T-helper 1 cell treated with Interleukin-12 subunit alpha and Interleukin-12 subunit beta and Interleukin-4 antibody, amounts not matched to agents 30 μg/mL and 1 μg/mL, for 36 hours (primary cell): Measurements from ENCODE around the gene CUX1.
"Not testable (repeated sequence)": the region's sequence is repeated elsewhere in the genome, so short reads cannot be mapped to it uniquely, and the experiment has no call there.

Experiments used
- H3K27ac Mint-ChIP-seq: one replicate; pipeline ENCODE4 v1.8.0; 2021; ENCODE audit warnings: mild to moderate bottlenecking, mixed read lengths
- H3K27me3 Mint-ChIP-seq: one replicate; pipeline ENCODE4 v1.8.0; 2021; ENCODE audit warnings: low read depth, mixed read lengths
- H3K36me3 Mint-ChIP-seq: one replicate; pipeline ENCODE4 v1.8.0; 2021; ENCODE audit warnings: low read depth, mixed read lengths
- H3K4me1 Mint-ChIP-seq: one replicate; pipeline ENCODE4 v1.8.0; 2021; ENCODE audit warnings: low read depth, mixed read lengths
- H3K4me3 Mint-ChIP-seq: one replicate; pipeline ENCODE4 v1.8.0; 2021; ENCODE audit warnings: mild to moderate bottlenecking, moderate library complexity, mixed read lengths
- H3K9me3 Mint-ChIP-seq: one replicate; pipeline ENCODE4 v1.8.0; 2021; ENCODE audit warnings: mixed read lengths

CUX1 gene

DNA sequence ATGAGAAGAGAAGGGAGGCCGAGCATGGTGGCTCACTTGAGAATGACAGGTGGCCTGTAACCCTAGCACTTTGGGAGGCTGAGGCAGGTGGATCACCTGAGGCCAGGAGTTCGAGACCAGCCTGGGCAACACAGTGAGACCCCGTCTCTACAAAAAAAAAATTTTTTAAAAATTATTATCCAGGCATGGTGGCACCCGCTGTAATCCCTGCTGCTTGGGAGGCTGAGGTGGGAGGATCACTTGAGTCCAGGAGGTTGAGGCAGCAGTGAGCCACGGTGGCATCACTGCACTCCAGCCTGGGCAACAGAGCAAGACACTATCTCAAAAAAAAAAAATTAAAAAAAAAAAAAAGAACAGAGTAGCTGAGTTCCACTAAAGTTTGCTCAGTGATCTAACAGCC lies 412.7 kb downstream of the CUX1 start:
- not testable (repeated sequence) for H3K27me3 Mint-ChIP-seq, H3K36me3 Mint-ChIP-seq, H3K9me3 Mint-ChIP-seq, H3K4me1 Mint-ChIP-seq, H3K27ac Mint-ChIP-seq, H3K4me3 Mint-ChIP-seq

DNA sequence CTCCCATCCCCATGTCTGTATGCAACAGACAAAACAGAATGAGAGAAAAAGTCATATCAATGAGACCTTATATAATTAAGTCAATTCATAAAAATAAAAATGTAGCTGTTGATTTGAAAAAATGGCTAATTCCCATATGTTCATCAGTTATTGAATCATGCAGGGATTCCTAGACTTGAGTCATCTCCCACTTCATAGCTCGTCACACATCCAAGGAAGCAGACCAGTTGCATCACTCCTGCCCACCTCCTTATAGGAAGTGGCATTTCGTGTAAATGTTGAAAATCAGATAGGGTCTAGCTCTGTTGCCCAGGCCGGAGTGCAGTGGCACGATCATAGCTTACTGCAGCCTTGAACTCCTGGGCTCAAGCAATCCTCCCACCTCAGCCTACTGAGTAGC lies 413.2 kb downstream of the CUX1 start:
- no peak overlapping the region for H3K4me3 Mint-ChIP-seq
- no peaks in the 10 kb centered on the region for H3K36me3 Mint-ChIP-seq
- no peaks in the 10 kb centered on the region for H3K4me1 Mint-ChIP-seq
- H3K27me3 Mint-ChIP-seq, result no peaks in the 10 kb centered on the region
- H3K9me3 Mint-ChIP-seq, result no peaks in the 10 kb centered on the region
- no peak overlapping the region for H3K27ac Mint-ChIP-seq

DNA sequence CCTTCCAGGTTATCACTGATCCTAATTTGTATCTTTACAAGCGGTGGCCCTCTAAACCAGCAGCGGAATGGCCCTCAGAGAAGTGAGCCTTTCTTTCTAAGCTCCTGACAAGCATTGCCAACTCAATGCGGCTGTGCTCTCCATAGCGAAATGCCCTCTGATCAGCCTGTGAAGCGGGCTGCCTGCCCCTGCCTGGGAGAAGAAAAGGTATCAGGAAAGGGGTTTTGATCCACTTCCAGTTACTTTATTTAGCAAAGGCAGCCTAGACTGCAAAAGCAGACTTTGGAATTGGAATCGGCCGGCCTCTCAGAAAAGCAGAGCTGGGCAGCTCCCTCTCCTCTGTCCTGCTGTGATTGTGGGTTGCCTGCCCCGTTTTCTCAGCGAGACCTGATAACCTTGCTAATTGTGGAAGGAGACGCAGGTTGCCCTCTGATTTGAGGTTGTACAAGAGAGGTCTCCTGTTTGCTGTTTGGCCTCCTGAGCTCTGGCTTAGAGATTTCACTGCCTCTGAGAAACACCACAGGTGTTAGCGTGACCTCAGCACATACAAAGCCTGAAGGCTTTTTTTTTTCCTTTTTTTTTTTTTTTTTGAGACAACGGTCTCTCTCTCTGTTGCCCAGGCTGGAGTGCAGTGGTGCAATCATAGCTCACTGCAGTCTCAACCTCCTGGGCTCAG lies 415.3 kb downstream of the CUX1 start:
- no peak overlapping the region for H3K27ac Mint-ChIP-seq
- peaks cover 1% of the 10 kb centered on the region for H3K36me3 Mint-ChIP-seq
- no peak overlapping the region for H3K4me3 Mint-ChIP-seq
- no peaks in the 10 kb centered on the region for H3K9me3 Mint-ChIP-seq
- H3K4me1 Mint-ChIP-seq, result no peaks in the 10 kb centered on the region
- H3K27me3 Mint-ChIP-seq, result no peaks in the 10 kb centered on the region

DNA sequence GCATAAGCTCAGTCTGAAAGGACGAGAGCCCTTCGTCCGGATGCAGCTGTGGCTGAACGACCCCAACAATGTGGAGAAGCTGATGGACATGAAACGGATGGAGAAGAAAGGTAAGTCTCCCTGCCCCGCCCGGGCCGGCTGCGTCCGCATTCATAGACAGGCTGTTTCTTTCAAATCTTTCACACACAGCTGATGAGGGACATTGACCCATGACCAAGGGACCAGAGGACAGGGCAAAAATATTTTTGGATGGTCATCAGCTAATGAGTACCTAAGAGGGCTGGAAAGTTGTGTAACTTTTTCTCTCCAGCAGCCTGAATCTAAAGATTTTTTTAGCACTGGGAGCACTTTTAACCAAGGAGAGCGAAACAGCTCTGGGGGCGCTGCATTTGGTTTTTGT lies 416.7 kb downstream of the CUX1 start:
- Mint-ChIP-seq H3K9me3 (no peaks in the 10 kb centered on the region), H3K4me3 (no peak overlapping the region), H3K36me3 (peaks cover 1% of the 10 kb centered on the region), H3K4me1 (no peaks in the 10 kb centered on the region), H3K27me3 (no peaks in the 10 kb centered on the region), H3K27ac (no peak overlapping the region)

GRCh38 chr7:102234801-102235550 lies 417.6 kb downstream of the CUX1 start:
- no peak overlapping the region for H3K27ac Mint-ChIP-seq
- H3K27me3 Mint-ChIP-seq, result no peaks in the 10 kb centered on the region
- peaks cover 1% of the 10 kb centered on the region for H3K36me3 Mint-ChIP-seq
- H3K4me1 Mint-ChIP-seq, result no peaks in the 10 kb centered on the region
- no peak overlapping the region for H3K4me3 Mint-ChIP-seq
- H3K9me3 Mint-ChIP-seq, result no peaks in the 10 kb centered on the region

DNA sequence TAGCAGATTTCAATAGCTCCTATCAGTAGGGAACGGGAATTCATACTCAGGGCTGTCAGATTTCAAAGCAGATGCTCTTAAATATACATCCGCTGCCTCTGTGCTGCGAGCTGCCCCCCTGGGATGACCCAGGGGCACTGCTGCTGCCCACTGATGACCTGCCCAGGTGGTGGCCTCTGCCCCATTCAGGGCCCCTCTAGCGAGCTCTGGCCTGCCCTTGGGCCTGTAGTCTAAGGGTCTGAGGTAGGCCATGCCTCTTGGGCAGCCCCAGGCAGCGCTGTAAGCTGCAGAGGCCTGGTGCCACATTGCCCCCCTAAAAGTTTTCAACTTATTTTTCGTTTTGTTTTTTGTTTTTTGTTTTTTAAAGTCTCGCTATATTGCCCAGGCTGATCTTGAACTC lies 418.7 kb downstream of the CUX1 start:
- Mint-ChIP-seq H3K27ac (no peak overlapping the region), H3K9me3 (no peaks in the 10 kb centered on the region), H3K27me3 (no peaks in the 10 kb centered on the region), H3K36me3 (peaks cover 1% of the 10 kb centered on the region), H3K4me3 (no peak overlapping the region), H3K4me1 (no peaks in the 10 kb centered on the region)

- Mint-ChIP-seq H3K4me1 (no peaks in the 10 kb centered on the region), H3K9me3 (no peaks in the 10 kb centered on the region), H3K27ac (no peak overlapping the region), H3K4me3 (no peak overlapping the region), H3K36me3 (peaks cover 1% of the 10 kb centered on the region), H3K27me3 (no peaks in the 10 kb centered on the region)
These were observed 419.3 kb downstream of the CUX1 start for GRCh38 chr7:102236592-102237287.

DNA sequence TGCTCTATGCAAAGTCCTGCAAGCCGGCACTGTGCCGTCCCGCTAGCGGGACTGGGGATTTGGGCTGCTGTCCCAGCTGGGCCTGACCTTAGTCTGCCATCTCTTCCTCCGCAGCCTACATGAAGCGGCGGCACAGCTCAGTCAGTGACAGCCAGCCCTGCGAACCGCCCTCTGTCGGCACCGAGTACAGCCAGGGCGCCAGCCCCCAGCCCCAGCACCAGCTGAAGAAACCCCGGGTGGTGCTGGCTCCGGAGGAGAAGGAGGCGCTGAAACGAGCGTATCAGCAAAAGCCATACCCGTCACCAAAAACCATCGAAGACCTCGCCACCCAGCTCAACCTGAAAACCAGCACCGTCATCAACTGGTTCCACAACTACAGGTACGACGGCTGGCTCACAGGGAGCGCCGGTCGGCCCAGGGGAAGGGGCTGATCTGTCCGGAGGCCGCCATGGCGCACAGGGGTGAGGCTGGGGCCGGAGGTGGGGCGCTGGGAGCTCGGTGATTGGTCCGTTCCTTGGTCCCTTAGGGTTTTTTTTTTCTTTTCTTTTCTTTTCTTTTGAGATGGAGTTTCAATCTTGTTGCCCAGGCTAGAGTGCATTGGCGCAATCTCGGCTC lies 421.9 kb downstream of the CUX1 start:
- Mint-ChIP-seq H3K27ac (no peak overlapping the region), H3K9me3 (no peaks in the 10 kb centered on the region), H3K36me3 (peaks cover 1% of the 10 kb centered on the region), H3K4me3 (no peak overlapping the region), H3K27me3 (no peaks in the 10 kb centered on the region), H3K4me1 (no peaks in the 10 kb centered on the region)

GRCh38 chr7:102241431-102241830 lies 424.0 kb downstream of the CUX1 start:
- no peaks in the 10 kb centered on the region for H3K9me3 Mint-ChIP-seq
- H3K4me1 Mint-ChIP-seq, result no peaks in the 10 kb centered on the region
- H3K27me3 Mint-ChIP-seq, result no peaks in the 10 kb centered on the region
- no peak overlapping the region for H3K4me3 Mint-ChIP-seq
- no peak overlapping the region for H3K27ac Mint-ChIP-seq
- H3K36me3 Mint-ChIP-seq, result no peaks in the 10 kb centered on the region

DNA sequence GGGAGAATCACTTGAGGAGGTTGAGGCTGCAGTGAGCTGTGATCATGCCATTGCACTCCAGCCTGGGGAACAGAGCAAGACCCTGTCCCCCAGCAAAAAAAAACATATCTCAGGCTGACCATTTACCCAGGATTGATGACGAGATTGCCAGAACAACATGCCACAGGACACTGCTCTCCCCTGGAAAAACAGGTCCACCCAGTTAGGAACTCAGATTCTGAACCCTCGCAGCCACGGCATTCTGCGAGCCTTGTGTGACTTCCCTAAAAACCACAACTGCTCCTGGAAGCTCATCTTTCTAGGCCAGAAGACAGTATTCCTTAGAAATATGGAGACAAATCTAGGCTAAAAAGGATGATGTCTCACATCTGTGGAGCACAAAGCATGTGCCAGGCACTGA lies 427.2 kb downstream of the CUX1 start:
- H3K4me3 Mint-ChIP-seq, result no peak overlapping the region
- H3K36me3 Mint-ChIP-seq, result no peaks in the 10 kb centered on the region
- H3K27ac Mint-ChIP-seq, result no peak overlapping the region
- no peaks in the 10 kb centered on the region for H3K4me1 Mint-ChIP-seq
- H3K27me3 Mint-ChIP-seq, result no peaks in the 10 kb centered on the region
- no peaks in the 10 kb centered on the region for H3K9me3 Mint-ChIP-seq

GRCh38 chr7:102248081-102248455 lies 430.6 kb downstream of the CUX1 start:
- no peak overlapping the region for H3K4me3 Mint-ChIP-seq
- H3K27me3 Mint-ChIP-seq, result no peaks in the 10 kb centered on the region
- H3K27ac Mint-ChIP-seq, result no peak overlapping the region
- H3K4me1 Mint-ChIP-seq, result no peaks in the 10 kb centered on the region
- no peaks in the 10 kb centered on the region for H3K36me3 Mint-ChIP-seq
- no peaks in the 10 kb centered on the region for H3K9me3 Mint-ChIP-seq

DNA sequence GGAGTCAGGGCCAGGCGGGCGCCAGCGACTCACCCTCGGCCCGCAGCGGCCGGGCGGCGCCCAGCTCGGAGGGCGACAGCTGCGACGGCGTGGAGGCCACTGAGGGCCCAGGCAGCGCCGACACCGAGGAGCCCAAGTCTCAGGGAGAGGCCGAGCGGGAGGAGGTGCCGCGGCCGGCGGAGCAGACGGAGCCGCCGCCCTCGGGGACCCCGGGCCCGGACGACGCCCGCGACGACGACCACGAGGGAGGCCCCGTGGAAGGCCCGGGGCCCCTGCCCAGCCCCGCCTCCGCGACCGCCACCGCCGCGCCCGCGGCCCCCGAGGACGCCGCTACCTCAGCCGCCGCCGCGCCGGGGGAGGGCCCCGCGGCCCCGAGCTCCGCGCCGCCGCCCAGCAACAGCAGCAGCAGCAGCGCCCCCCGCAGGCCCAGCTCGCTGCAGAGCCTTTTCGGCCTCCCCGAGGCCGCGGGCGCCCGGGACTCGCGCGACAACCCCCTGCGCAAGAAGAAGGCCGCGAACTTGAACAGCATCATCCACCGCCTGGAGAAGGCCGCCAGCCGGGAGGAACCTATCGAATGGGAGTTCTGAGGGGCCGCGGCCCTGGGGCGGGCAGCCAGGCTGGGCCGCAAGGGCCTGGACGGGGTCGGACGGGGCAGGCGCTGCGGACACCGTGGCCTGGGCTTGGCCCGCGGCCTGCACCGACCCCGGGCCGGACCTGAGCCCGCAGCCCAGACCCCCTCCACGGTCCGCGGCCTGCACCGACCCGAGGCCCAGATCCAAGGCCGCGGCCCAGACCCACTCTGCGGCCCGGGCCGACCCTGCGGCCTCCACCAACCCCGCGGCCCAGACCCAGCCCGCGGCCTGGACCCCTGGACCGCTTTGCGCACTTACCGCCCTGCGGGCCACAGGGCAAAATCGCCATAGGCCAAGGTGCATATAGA lies 431.3 kb downstream of the CUX1 start:
- Mint-ChIP-seq H3K36me3 (no peaks in the 10 kb centered on the region), H3K9me3 (no peaks in the 10 kb centered on the region), H3K27me3 (no peaks in the 10 kb centered on the region), H3K4me3 (no peak overlapping the region), H3K4me1 (no peaks in the 10 kb centered on the region), H3K27ac (no peak overlapping the region)

DNA sequence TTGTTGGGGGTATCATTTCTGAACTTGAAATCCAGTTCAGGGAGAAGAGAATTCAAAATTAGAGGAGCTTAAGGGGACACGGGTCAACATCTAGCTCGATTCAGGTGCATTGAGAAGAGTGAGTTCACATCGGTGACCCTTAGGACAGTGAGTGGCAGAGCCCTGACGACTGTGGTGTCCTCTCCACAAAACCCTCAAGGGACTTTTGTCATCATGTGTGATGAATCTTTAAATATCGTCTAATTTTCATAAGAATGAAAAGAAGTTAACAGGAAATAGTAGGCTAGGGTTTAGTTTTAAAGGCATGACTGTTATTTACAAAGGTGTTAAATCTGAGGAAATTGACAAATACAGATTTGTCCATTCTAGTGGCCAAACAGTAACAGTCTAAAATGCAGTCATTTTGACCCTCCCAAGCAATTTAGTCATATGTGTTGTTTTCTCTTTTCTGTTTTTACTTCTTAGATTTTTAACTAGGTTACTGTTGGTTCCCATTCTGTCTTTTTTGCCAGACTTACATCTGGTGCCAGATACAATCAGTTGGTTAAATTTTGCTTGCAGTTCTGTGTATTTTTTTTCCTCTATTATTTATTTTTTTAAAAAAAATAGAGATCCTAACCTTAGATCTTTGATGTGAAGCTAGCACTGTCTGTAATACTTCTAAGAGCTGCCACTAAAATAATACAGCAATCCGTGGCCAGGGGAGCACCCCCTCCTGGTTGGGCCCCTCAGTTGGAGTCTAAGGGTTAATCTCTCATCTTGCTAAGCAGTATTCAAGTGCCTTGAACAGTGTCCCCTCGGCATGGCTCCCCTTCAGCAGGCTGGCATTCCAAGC lies 434.3 kb downstream of the CUX1 start:
- Mint-ChIP-seq H3K36me3 (no peaks in the 10 kb centered on the region), H3K27me3 (no peaks in the 10 kb centered on the region), H3K4me3 (no peak overlapping the region), H3K4me1 (no peaks in the 10 kb centered on the region), H3K9me3 (no peaks in the 10 kb centered on the region), H3K27ac (no peak overlapping the region)
